ENCODE data around the gene ORC3.
"Not testable (repeated sequence)": the region's sequence is repeated elsewhere in the genome, so short reads cannot be mapped to it uniquely, and the experiment has no call there.

ORC3 gene

DNA sequence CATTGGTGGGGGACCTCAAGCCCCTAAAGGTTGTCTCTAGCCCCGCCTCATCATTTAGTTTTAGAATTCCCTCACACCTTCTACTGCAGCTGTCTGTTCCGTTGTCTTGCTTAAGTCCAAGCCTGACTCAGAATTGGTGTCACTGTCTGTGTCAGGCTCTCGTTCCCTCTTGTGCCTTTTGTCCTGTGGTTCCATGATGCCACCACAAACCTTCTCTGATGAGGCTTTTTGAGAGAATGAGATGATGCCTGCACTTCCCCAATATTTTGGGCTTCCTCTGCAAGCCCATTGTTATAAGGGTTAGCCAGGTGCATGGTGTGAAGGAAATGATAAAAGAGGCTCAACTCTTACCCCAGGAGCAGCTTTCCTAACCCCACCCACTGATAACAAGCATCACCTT, 120.2 kb downstream of the ORC3 start:
- ChIA-PET POLR2A (no interaction called here), CTCF (interaction anchor here (1.0 kb wide), 1 partner anchor 49 kb away, joined by 3 read pairs; no protein-coding TSS in a partner anchor)
- peak in 2 of 3 donors; percentile 48 to 50 for DNase-seq
- Histone ChIP-seq H3K27ac (ENCODE audit: insufficient read depth in 1 of 2, low read depth in 1 of 2, low read length in 2 of 2, poor library complexity in 1 of 2, severe bottlenecking in 2 of 2) (no peak overlapping the region), H3K9me3 (ENCODE audit: control extremely low read depth in 1 of 5, control insufficient read depth in 4 of 5, insufficient read depth in 2 of 5, low read depth in 1 of 5, low read length in 4 of 5) (no peaks in the 10 kb centered on the region), H3K27me3 (replicated peaks in 2 of 5; ENCODE audit: control insufficient read depth in 4 of 5, insufficient read depth in 5 of 5, low read length in 4 of 5) (no peaks in the 10 kb centered on the region), H3K4me1 (ENCODE audit: control extremely low read depth in 1 of 4, control insufficient read depth in 4 of 4, insufficient read depth in 4 of 4, low read length in 3 of 4) (peaks cover 0 to 16% (median 0%) of the 10 kb centered on the region in 4 experiments), H3K36me3 (ENCODE audit: control insufficient read depth in 4 of 4, insufficient read depth in 4 of 4, low read length in 3 of 4) (no peaks in the 10 kb centered on the region), H3K4me3 (ENCODE audit: control insufficient read depth in 1 of 7, extremely low read depth in 1 of 7, insufficient read depth in 4 of 7, low read depth in 2 of 7, low read length in 6 of 7) (no peak overlapping the region)
- WGBS (ENCODE audit: insufficient coverage) = 82% methylated on average over 3 of the region's 3 CpGs

- DNase-seq; POLR2A ChIA-PET; H3K9me3 ChIP-seq (ENCODE audit: control extremely low read depth in 1 of 5, control insufficient read depth in 4 of 5, insufficient read depth in 2 of 5, low read depth in 1 of 5, low read length in 4 of 5); H3K36me3 ChIP-seq (ENCODE audit: control insufficient read depth in 4 of 4, insufficient read depth in 4 of 4, low read length in 3 of 4); H3K27me3 ChIP-seq (replicated peaks in 2 of 5; ENCODE audit: control insufficient read depth in 4 of 5, insufficient read depth in 5 of 5, low read length in 4 of 5); H3K4me3 ChIP-seq (ENCODE audit: control insufficient read depth in 1 of 7, extremely low read depth in 1 of 7, insufficient read depth in 4 of 7, low read depth in 2 of 7, low read length in 6 of 7); H3K27ac ChIP-seq (ENCODE audit: insufficient read depth in 1 of 2, low read depth in 1 of 2, low read length in 2 of 2, poor library complexity in 1 of 2, severe bottlenecking in 2 of 2): not testable (repeated sequence)
- peaks cover 0 to 14% (median 0%) of the 10 kb centered on the region in 4 experiments for H3K4me1 ChIP-seq (ENCODE audit: control extremely low read depth in 1 of 4, control insufficient read depth in 4 of 4, insufficient read depth in 4 of 4, low read length in 3 of 4)
- CTCF ChIA-PET = interaction anchor here (0.6 to 0.8 kb wide), 3 partner anchors 13 to 551 kb away, joined by 3 read pairs; no protein-coding TSS in a partner anchor
- 100% methylated on average over 1 of the region's 3 CpGs for WGBS (ENCODE audit: insufficient coverage)
These were observed 122.8 kb downstream of the ORC3 start for GRCh38 chr6:87712713-87713112.

DNA sequence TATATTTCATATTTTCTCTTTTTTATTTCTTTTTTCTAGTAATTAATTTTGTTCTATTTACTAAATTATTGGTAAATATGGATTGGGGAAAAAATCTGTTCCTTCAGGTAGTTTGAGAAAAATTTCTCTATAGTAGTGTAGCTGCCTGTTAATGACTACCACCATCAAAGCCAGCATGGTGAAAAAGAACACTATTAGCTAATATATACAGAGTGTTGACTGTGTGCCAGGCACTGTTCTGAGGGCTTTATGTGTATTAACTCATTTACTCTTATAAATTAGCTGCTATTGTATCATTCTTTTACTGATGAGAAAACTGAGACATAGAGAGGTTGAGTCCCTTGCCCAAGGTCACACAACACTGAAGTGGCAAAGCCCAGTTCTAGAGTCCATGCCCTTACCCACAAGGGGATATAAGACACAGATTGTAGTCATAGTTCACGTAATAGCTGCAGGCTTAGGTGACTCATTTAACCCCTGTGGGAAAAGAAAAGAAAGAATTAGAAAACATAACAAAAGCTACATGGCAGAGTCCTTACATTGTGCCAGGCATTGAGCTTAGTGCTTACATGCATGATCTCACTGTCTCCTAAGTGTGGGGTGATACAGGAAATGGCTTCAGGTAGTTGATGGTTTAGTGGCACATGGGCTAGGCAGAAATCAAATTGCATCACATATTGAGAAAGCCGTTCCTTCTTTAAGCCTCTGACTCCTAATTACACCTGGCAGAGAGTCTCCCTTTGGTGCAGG, 124.3 kb downstream of the ORC3 start:
- peaks cover 0 to 24% (median 1%) of the 10 kb centered on the region in 4 experiments for H3K4me1 ChIP-seq (ENCODE audit: control extremely low read depth in 1 of 4, control insufficient read depth in 4 of 4, insufficient read depth in 4 of 4, low read length in 3 of 4)
- no peaks in the 10 kb centered on the region for H3K36me3 ChIP-seq (ENCODE audit: control insufficient read depth in 4 of 4, insufficient read depth in 4 of 4, low read length in 3 of 4)
- DNase-seq = no peak
- CTCF ChIA-PET = interaction anchor here (1.0 to 1.3 kb wide), 2 partner anchors 9 to 18 kb away, joined by 3 read pairs; no protein-coding TSS in a partner anchor
- POLR2A ChIA-PET = interaction anchor here (0.5 kb wide), 1 partner anchor 1635 kb away, joined by 3 read pairs; no protein-coding TSS in a partner anchor
- H3K4me3 ChIP-seq (ENCODE audit: control insufficient read depth in 1 of 7, extremely low read depth in 1 of 7, insufficient read depth in 4 of 7, low read depth in 2 of 7, low read length in 6 of 7) = no peak overlapping the region
- no peaks in the 10 kb centered on the region for H3K9me3 ChIP-seq (ENCODE audit: control extremely low read depth in 1 of 5, control insufficient read depth in 4 of 5, insufficient read depth in 2 of 5, low read depth in 1 of 5, low read length in 4 of 5)
- H3K27me3 ChIP-seq (replicated peaks in 2 of 5; ENCODE audit: control insufficient read depth in 4 of 5, insufficient read depth in 5 of 5, low read length in 4 of 5) = no peaks in the 10 kb centered on the region
- H3K27ac ChIP-seq (ENCODE audit: insufficient read depth in 1 of 2, low read depth in 1 of 2, low read length in 2 of 2, poor library complexity in 1 of 2, severe bottlenecking in 2 of 2) = no peak overlapping the region
- 93% methylated on average over 2 of the region's 2 CpGs for WGBS (ENCODE audit: insufficient coverage)
